Natural killer cell (primary cell): ENCODE results near the gene PRR19. TPM values are rescaled to one million over a fixed set of nuclear protein-coding genes. Genes with fewer than 3 reads are reported as not detected.
"Not testable (repeated sequence)": the region's sequence is repeated elsewhere in the genome, so short reads cannot be mapped to it uniquely, and the experiment has no call there.

Source experiments
- ATAC-seq, 3 donors: fragments of 150-1000 bp in 2 of 3; fragments of 200-7000 bp in 1 of 3; cut with Tn5 transposase; 1 replicate in 1 of 3; 2 replicates in 2 of 3; pipeline ENCODE4 v1.10.0; 2021; ENCODE audit warnings: mild to moderate bottlenecking in 2 of 3, moderate library complexity in 2 of 3
- DNase-seq, 2 donors: peaks; one replicate each; pipeline versions ENCODE4 v3.0.0 to v3.0.0-alpha.2; 2013 to 2021; ENCODE audit warnings: mixed read lengths in 1 of 2
- H3K27ac ChIP-seq: one replicate; pipeline ENCODE4 v1.5.1; 2013; ENCODE audit warnings: mild to moderate bottlenecking, low read length
- H3K27me3 ChIP-seq: one replicate; pipeline ENCODE4 v1.6.1; 2013; ENCODE audit warnings: low read length; ENCODE audit not compliant: control insufficient read depth, insufficient read depth
- H3K36me3 ChIP-seq: one replicate; pipeline ENCODE4 v1.6.1; 2013; ENCODE audit warnings: low read length; ENCODE audit not compliant: control insufficient read depth, insufficient read depth
- H3K4me1 ChIP-seq: one replicate; pipeline ENCODE4 v1.6.1; 2013; ENCODE audit warnings: low read length; ENCODE audit not compliant: control insufficient read depth, insufficient read depth
- H3K4me3 ChIP-seq: one replicate; pipeline ENCODE4 v1.5.1; 2013; ENCODE audit warnings: low read length
- H3K9me3 ChIP-seq: one replicate; pipeline ENCODE4 v1.6.1; 2013; ENCODE audit warnings: low read length; ENCODE audit not compliant: control insufficient read depth, insufficient read depth
- H3K27ac Mint-ChIP-seq, 2 donors: one replicate each; pipeline ENCODE4 v1.8.0; 2022; ENCODE audit warnings: mild to moderate bottlenecking in 2 of 2, mixed read lengths in 2 of 2, moderate library complexity in 1 of 2
- H3K27me3 Mint-ChIP-seq, 2 donors: one replicate each; pipeline ENCODE4 v1.8.0; 2022; ENCODE audit warnings: low read depth in 2 of 2, mixed read lengths in 2 of 2
- H3K36me3 Mint-ChIP-seq: one replicate; pipeline ENCODE4 v1.8.0; 2022; ENCODE audit warnings: mixed read lengths
- H3K4me1 Mint-ChIP-seq, 2 donors: one replicate each; pipeline ENCODE4 v1.8.0; 2022; ENCODE audit warnings: mixed read lengths in 2 of 2
- H3K4me3 Mint-ChIP-seq: one replicate; pipeline ENCODE4 v1.8.0; 2022; ENCODE audit warnings: mild to moderate bottlenecking, moderate library complexity, mixed read lengths
- H3K9me3 Mint-ChIP-seq, 2 donors: one replicate each; pipeline ENCODE4 v1.8.0; 2022; ENCODE audit warnings: mixed read lengths in 2 of 2
- CTCF ChIP-seq: fragments of 200-600 bp; IDR thresholded peaks from one replicate; pipeline ENCODE4 v1.8.0; 2022; ENCODE audit warnings: antibody characterized with exemption
- WGBS: methylation state at CpG from one replicate; pipeline ENCODE4 v1.1.7; 2013; ENCODE audit warnings: missing lambda C conversion rate; ENCODE audit not compliant: insufficient coverage; 5-methylcytosine and 5-hydroxymethylcytosine counted together
- intact Hi-C: fragments of 100-400 bp; cut with micrococcal nuclease; formaldehyde crosslinking; loops from one replicate; pipeline ENCODE4 v1.14.2; 2022
- total RNA-seq, 4 donors: library from RNA; stranded (reverse); fragments of 120-200 nt in 1 of 4; gene quantifications; one replicate each; pipeline versions ENCODE4 v1.2.3 to v1.2.4, GENCODE V29; 2013 to 2022

The PRR19 gene
- total RNA-seq, 3 donors from 2014 or later (not counting 1 experiment from before 2014, with no cell fraction given): not detected

- no peaks in the 10 kb centered on the region for H3K4me1 Mint-ChIP-seq
- no peaks in the 10 kb centered on the region for H3K4me1 ChIP-seq
Observed at GRCh38 chr19:42334697-42335373, 32.9 kb downstream of the PRR19 start.

GRCh38 chr19:42335374-42335936, 33.5 kb downstream of the PRR19 start:
- intact Hi-C loops: no loop called here
- no peak overlapping the region for H3K4me3 ChIP-seq
- no peak overlapping the region for H3K27ac Mint-ChIP-seq
- H3K9me3 ChIP-seq: no peaks in the 10 kb centered on the region
- no peak for TF ChIP-seq CTCF
- no peak overlapping the region for H3K4me3 Mint-ChIP-seq
- H3K4me1 ChIP-seq: no peaks in the 10 kb centered on the region
- H3K27ac ChIP-seq: no peak overlapping the region
- ATAC-seq: no peak
- H3K27me3 ChIP-seq: no peaks in the 10 kb centered on the region
- H3K36me3 Mint-ChIP-seq: no peaks in the 10 kb centered on the region
- H3K27me3 Mint-ChIP-seq: no peaks in the 10 kb centered on the region
- WGBS: 88% methylated on average over 7 of the region's 7 CpGs
- DNase-seq: no peak
- H3K36me3 ChIP-seq: no peaks in the 10 kb centered on the region
- H3K9me3 Mint-ChIP-seq: no peaks in the 10 kb centered on the region
- no peaks in the 10 kb centered on the region for H3K4me1 Mint-ChIP-seq

More at GRCh38 chr19:42334697-42335373, 32.9 kb downstream of the PRR19 start:
- 92% methylated on average over 13 of the region's 13 CpGs for WGBS
- no peaks in the 10 kb centered on the region for H3K9me3 ChIP-seq
- H3K27ac ChIP-seq: no peak overlapping the region
- no peak for TF ChIP-seq CTCF
- Mint-ChIP-seq H3K27ac (no peak overlapping the region), H3K9me3 (no peaks in the 10 kb centered on the region), H3K4me3 (no peak overlapping the region), H3K36me3 (no peaks in the 10 kb centered on the region), H3K27me3 (no peaks in the 10 kb centered on the region)
- DNase-seq (no peak), ATAC-seq (no peak)
- H3K4me3 ChIP-seq: no peak overlapping the region
- intact Hi-C loops: no loop called here
- H3K36me3 ChIP-seq: no peaks in the 10 kb centered on the region
- H3K27me3 ChIP-seq: no peaks in the 10 kb centered on the region

GRCh38 chr19:42335971-42336370, 34.0 kb downstream of the PRR19 start:
- DNase-seq (no peak), ATAC-seq (no peak)
- Histone ChIP-seq H3K36me3 (no peaks in the 10 kb centered on the region), H3K9me3 (no peaks in the 10 kb centered on the region), H3K4me1 (no peaks in the 10 kb centered on the region), H3K27me3 (no peaks in the 10 kb centered on the region), H3K27ac (no peak overlapping the region), H3K4me3 (no peak overlapping the region)
- TF ChIP-seq CTCF: no peak
- 96% methylated on average over 19 of the region's 19 CpGs for WGBS
- no peak overlapping the region for H3K27ac Mint-ChIP-seq
- no peaks in the 10 kb centered on the region for H3K9me3 Mint-ChIP-seq
- no peaks in the 10 kb centered on the region for H3K4me1 Mint-ChIP-seq
- H3K27me3 Mint-ChIP-seq: no peaks in the 10 kb centered on the region
- no peak overlapping the region for H3K4me3 Mint-ChIP-seq
- intact Hi-C loops: no loop called here
- no peaks in the 10 kb centered on the region for H3K36me3 Mint-ChIP-seq

GRCh38 chr19:42339126-42339860, 37.4 kb downstream of the PRR19 start:
- H3K4me1 ChIP-seq, H3K9me3 Mint-ChIP-seq, DNase-seq, H3K27me3 Mint-ChIP-seq, H3K4me3 Mint-ChIP-seq, ATAC-seq, H3K27me3 ChIP-seq, H3K4me1 Mint-ChIP-seq, H3K36me3 ChIP-seq, H3K36me3 Mint-ChIP-seq, H3K27ac Mint-ChIP-seq, H3K27ac ChIP-seq, H3K4me3 ChIP-seq, intact Hi-C loops, H3K9me3 ChIP-seq: not testable (repeated sequence)
- WGBS: 86% methylated on average over 5 of the region's 7 CpGs

- H3K9me3 ChIP-seq, H3K27me3 Mint-ChIP-seq, H3K27ac ChIP-seq, DNase-seq, H3K27me3 ChIP-seq, H3K9me3 Mint-ChIP-seq, H3K4me3 ChIP-seq, H3K4me1 Mint-ChIP-seq, H3K36me3 ChIP-seq, intact Hi-C loops, H3K4me3 Mint-ChIP-seq, H3K36me3 Mint-ChIP-seq, H3K27ac Mint-ChIP-seq, ATAC-seq, H3K4me1 ChIP-seq: not testable (repeated sequence)
- 93% methylated on average over 4 of the region's 4 CpGs for WGBS
Observed at GRCh38 chr19:42339922-42340321, 38.0 kb downstream of the PRR19 start.
